A673 (cell line): ENCODE measurements around the gene BAIAP3. TPM values are rescaled to one million over a fixed set of nuclear protein-coding genes. Genes with fewer than 3 reads are reported as not detected.

Experiments used
- BruUV-seq: library from RNA; stranded (reverse); fragments of 400-500 nt; replicated peaks from 2 replicates; lab custom pipeline; 2021; lab: Mats Ljungman, UMichigan
- CTCF ChIA-PET: fragments of 300-600 bp; sonication (Branson Sonifier 250); formaldehyde crosslinking; loops from one replicate; lab custom pipeline; 2022; ENCODE audit warnings: antibody characterized with exemption; lab: Charles Lee
- POLR2A ChIA-PET: fragments of 300-600 bp; sonication (Branson Sonifier 250); formaldehyde crosslinking; loops from one replicate; lab custom pipeline; 2022; ENCODE audit warnings: antibody characterized with exemption; ENCODE audit not compliant: low non-redundant PET; lab: Charles Lee
- DNase-seq: peaks from one replicate; pipeline ENCODE4 v3.0.0-alpha.2; 2015; ENCODE audit warnings: low spot score
- H3K27ac ChIP-seq: fragments of 200-600 bp; sonication (generic); 2 replicates; pipeline ENCODE4 v1.5.1; 2016; ENCODE audit warnings: mixed run types, low read depth, mild to moderate bottlenecking, mixed read lengths, antibody characterized with exemption, low read length; ENCODE audit not compliant: poor library complexity, severe bottlenecking
- H3K27me3 ChIP-seq: fragments of 200-600 bp; sonication (generic); replicated peaks from 2 replicates; pipeline ENCODE4 v1.6.1; 2017; ENCODE audit warnings: mixed run types, low read depth, mild to moderate bottlenecking, mixed read lengths, antibody characterized with exemption, low read length; ENCODE audit not compliant: insufficient read depth, poor library complexity
- H3K36me3 ChIP-seq: fragments of 200-600 bp; sonication (generic); 2 replicates; pipeline ENCODE4 v1.6.1; 2016; ENCODE audit warnings: mixed run types, mild to moderate bottlenecking, mixed read lengths, antibody characterized with exemption, low read length; ENCODE audit not compliant: insufficient read depth, poor library complexity, severe bottlenecking
- H3K4me1 ChIP-seq: fragments of 200-600 bp; sonication (generic); 2 replicates; pipeline ENCODE4 v1.6.1; 2017; ENCODE audit warnings: mixed run types, mild to moderate bottlenecking, mixed read lengths, antibody characterized with exemption, low read length; ENCODE audit not compliant: insufficient read depth, poor library complexity, severe bottlenecking
- H3K4me3 ChIP-seq: fragments of 200-600 bp; sonication (generic); 2 replicates; pipeline ENCODE4 v1.5.1; 2016; ENCODE audit warnings: low read depth, mixed run types, mild to moderate bottlenecking, mixed read lengths, low read length; ENCODE audit not compliant: poor library complexity, severe bottlenecking
- H3K9me3 ChIP-seq: fragments of 200-600 bp; sonication (generic); 2 replicates; pipeline ENCODE4 v1.6.1; 2016; ENCODE audit warnings: mixed run types, low read depth, mild to moderate bottlenecking, mixed read lengths, antibody characterized with exemption, low read length; ENCODE audit not compliant: poor library complexity, severe bottlenecking
- CTCF ChIP-seq: fragments of 300-800, 200-600 bp; sonication (generic); conservative IDR thresholded peaks from 2 replicates; pipeline ENCODE4 v1.5.1; 2017; ENCODE audit warnings: low read depth, mild to moderate bottlenecking, antibody characterized with exemption, low read length, moderate library complexity, mixed read lengths
- EZH2 ChIP-seq: fragments of 200-600 bp; sonication (generic); IDR thresholded peaks from 2 replicates; pipeline ENCODE4 v1.6.1; 2017; ENCODE audit warnings: borderline replicate concordance, low read depth, mild to moderate bottlenecking, mixed read lengths, antibody characterized with exemption, low read length; ENCODE audit not compliant: poor library complexity, severe bottlenecking
- intact Hi-C: fragments of 100-400 bp; cut with micrococcal nuclease; formaldehyde crosslinking; loops from one replicate; pipeline ENCODE4 v1.10.0; 2022; ENCODE audit not compliant: unreplicated experiment
- total RNA-seq: library from RNA; stranded (reverse); gene quantifications from 2 replicates; pipeline ENCODE4 v1.2.3, GENCODE V29; 2021

The BAIAP3 gene
- total RNA-seq, 1 experiment from 2014 or later, result 2.0 TPM

- no peaks in the 10 kb centered on the region for H3K36me3 ChIP-seq
- DNase-seq, result no peak
- no peak overlapping the region for H3K4me3 ChIP-seq
- no TSS peak for BruUV-seq
- no peak overlapping the region for H3K27ac ChIP-seq
- ChIA-PET POLR2A (no interaction called here), CTCF (no interaction called here)
- TF ChIP-seq EZH2, result no peak
- no peak for TF ChIP-seq CTCF
- intact Hi-C loops, result no loop called here
- no peaks in the 10 kb centered on the region for H3K9me3 ChIP-seq
- no peaks in the 10 kb centered on the region for H3K4me1 ChIP-seq
- no peaks in the 10 kb centered on the region for H3K27me3 ChIP-seq
These were observed 53.9 kb downstream of the BAIAP3 start for GRCh38 chr16:1387331-1387730.

GRCh38 chr16:1389762-1390161 lies 56.3 kb downstream of the BAIAP3 start:
- Histone ChIP-seq H3K27ac (no peak overlapping the region), H3K27me3 (no peaks in the 10 kb centered on the region), H3K4me3 (no peak overlapping the region), H3K36me3 (no peaks in the 10 kb centered on the region), H3K9me3 (no peaks in the 10 kb centered on the region), H3K4me1 (no peaks in the 10 kb centered on the region)
- CTCF ChIA-PET, result no interaction called here
- POLR2A ChIA-PET, result no interaction called here
- TF ChIP-seq EZH2 (no peak), CTCF (no peak)
- intact Hi-C loops, result no loop called here
- BruUV-seq, result no TSS peak
- no peak for DNase-seq

GRCh38 chr16:1390239-1390779 lies 56.9 kb downstream of the BAIAP3 start:
- ChIA-PET CTCF (no interaction called here), POLR2A (no interaction called here)
- BruUV-seq, result no TSS peak
- H3K36me3 ChIP-seq, result no peaks in the 10 kb centered on the region
- no peak for TF ChIP-seq EZH2
- TF ChIP-seq CTCF, result no peak
- no peaks in the 10 kb centered on the region for H3K4me1 ChIP-seq
- H3K27ac ChIP-seq, result no peak overlapping the region
- no peak for DNase-seq
- H3K27me3 ChIP-seq, result no peaks in the 10 kb centered on the region
- no peak overlapping the region for H3K4me3 ChIP-seq
- no peaks in the 10 kb centered on the region for H3K9me3 ChIP-seq
- intact Hi-C loops, result no loop called here
